Measurements from ENCODE around the gene KRTAP5-8. TPM values are rescaled to one million over a fixed set of nuclear protein-coding genes. Genes with fewer than 3 reads are reported as not detected.

The KRTAP5-8 gene, protein sequence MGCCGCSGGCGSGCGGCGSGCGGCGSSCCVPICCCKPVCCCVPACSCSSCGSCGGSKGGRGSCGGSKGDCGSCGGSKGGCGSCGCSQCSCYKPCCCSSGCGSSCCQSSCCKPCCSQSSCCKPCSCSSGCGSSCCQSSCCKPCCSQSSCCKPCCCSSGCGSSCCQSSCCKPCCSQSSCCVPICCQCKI
- total RNA-seq (2014; rRNA removed) = not detected in 2 replicates
- not detected for polyA plus RNA-seq (2012)

DNA sequence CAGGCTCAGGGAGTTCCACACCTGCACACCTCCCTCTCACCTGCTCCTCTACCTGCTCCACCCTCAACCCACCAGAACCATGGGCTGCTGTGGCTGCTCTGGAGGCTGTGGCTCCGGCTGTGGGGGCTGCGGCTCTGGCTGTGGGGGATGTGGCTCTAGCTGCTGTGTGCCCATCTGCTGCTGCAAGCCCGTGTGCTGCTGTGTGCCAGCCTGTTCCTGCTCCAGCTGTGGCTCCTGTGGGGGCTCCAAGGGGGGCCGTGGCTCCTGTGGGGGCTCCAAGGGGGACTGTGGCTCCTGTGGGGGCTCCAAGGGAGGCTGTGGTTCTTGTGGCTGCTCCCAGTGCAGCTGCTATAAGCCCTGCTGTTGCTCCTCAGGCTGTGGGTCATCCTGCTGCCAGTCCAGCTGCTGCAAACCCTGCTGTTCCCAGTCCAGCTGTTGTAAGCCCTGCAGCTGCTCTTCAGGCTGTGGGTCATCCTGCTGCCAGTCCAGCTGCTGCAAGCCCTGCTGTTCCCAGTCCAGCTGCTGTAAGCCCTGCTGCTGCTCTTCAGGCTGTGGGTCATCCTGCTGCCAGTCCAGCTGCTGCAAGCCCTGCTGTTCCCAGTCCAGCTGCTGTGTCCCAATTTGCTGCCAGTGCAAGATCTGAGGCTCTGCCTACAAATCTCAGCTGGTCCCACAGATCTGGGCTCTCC lies at the start of gene KRTAP5-8:
TSS of gene KRTAP5-8 (plus strand) at position 49 of the 689 bp plus-strand sequence. CDS start at position 80, 31 bp downstream.
- peak; percentile 32 for DNase-seq (ENCODE audit: low read depth)

DNA sequence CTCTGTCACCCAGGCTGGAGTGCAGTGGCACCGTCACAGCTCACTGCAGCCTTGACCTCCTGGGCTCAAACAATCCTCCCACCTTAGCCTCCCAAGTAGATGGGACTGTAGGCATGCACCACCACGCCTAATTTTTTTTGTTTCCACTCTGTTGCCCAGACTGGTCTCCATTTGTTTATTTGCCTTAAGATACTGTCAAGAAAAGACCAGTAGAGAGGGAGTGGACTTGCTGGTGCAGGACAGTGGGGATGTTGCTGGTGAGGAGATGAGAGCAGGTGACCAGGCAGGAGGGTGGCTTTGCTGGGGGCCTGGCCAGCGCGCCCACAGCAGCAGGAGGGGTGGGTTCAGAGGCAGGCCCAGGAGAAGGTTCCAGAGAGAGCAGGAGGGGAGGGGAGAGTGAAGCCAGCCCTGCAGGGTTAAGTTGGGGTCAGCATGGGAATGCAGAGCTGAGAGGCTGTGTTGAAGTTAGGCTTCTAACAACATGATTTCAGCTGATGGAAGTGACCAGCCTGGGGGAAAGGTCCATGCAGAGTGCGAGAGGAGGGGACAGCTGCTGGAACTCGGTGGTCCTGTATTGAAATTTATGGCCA lies 49.0 kb upstream of the KRTAP5-8 start:
- no peak for DNase-seq (ENCODE audit: low read depth)

DNA sequence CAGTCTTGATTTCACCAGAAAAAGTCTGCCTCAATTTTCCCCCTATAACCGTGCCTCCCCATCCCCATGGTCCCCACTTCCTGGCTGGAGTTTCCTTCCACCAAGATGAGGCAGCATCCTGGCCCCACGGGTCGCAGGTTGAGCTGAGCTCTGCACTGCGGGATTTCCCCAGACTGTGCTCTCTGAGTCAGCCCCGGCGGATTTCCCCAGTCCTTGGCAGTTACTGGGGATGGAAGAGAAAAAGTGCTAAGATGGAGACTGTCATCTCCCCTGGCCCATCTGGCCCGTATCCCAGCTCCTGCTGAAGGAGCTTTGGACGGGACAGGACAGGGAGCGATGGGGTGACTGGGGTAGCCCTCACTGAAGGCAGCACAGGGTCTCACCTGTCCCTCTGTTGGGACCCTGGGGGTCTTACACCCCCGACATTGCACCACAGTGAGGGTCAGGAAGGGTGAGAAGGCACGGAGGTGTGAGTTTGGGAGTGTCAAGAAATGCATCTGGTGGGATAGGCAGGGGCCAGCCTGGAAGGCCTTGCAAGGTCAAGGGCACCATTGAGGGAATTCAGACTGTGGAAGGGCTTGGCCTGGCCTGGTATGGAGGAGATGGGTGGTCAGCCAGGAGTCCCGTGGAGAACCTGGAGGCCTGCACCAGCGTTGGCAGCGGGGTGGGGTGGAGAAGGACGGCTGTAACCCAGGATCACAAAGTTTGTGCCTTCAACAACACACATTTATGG lies 48.3 kb upstream of the KRTAP5-8 start:
- no peak for DNase-seq (ENCODE audit: low read depth)

DNA sequence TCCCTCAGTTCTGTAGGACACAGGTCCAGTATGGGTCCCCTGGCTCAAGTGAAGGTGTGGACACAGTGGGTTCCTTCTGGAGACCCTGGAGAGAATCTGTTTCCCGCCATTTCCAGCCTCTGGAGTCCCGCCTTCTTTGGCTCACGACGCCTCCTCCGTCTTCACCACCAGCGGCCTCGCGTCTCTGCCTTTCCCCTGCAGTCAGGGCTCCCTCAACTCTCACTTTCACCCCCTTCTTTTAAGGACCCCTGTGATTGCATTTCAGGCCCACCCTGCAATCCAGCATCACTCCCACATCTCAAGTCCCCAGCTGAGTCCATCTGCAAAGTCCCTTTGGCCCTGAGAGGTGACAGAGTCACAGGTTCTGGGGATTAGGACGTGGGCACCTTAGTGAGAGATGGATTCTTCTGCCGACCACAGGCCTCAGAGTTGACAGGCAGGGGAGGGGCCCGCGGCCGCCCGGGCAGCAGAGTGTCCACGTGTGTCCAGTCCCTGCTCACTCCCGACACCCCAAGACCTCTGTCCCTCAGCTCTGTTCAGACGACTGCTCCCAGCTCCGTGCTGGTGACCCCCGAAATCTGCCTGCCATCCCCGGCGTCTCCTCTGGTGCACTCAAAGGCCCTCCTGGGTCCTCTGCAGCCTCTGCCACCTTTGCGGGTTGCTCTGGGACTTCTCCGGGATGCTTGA lies 47.6 kb upstream of the KRTAP5-8 start:
- DNase-seq (ENCODE audit: low read depth) = no peak

DNA sequence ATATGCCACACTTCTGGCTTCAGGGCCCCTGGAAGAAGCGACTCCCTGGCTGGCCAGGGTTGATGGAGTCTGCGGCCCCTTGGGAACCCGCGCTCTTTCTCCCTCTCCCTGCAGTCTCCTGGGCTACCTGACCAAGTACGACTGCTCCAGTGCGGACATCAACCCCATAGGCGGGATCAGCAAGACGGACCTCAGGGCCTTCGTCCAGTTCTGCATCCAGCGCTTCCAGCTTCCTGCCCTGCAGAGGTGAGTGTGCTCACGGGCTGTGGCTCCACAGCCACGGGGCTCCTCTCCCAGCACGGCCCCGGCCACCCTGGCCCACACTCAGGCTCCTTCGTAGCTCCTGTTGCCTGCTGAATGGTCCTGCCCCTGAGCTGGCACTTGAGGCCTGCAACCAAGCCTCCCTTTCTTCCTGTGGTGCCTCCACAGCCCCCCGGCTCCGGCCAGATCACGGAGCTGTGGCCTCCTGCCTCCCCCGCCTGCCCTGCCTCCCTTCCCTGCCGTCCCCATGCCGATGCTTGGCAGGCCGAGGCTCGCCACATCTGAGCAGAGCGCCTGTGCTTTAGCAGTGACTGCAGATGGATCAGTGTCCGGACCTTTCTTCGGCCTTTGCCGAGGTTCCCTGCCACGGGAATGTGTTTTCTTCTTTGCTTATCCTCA lies 47.0 kb upstream of the KRTAP5-8 start:
- no peak for DNase-seq (ENCODE audit: low read depth)

DNA sequence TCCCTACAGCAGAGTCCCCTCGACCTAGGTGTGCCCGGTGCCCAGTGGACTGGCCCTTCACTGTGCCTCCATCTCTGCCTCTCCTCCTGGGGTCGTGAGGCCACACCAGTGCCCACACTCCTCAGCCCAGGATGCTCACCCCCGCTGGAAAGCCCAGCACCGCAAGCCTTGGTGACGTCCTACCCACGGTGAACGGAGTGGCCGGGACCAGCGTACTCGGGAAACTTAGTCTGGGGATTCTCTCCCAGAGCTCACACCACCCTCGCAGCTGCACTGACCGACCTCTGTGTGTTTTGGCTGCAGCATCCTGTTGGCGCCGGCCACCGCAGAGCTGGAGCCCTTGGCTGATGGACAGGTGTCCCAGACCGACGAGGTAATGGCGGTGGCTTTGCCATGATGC lies 46.3 kb upstream of the KRTAP5-8 start:
- DNase-seq (ENCODE audit: low read depth) = no peak

DNA sequence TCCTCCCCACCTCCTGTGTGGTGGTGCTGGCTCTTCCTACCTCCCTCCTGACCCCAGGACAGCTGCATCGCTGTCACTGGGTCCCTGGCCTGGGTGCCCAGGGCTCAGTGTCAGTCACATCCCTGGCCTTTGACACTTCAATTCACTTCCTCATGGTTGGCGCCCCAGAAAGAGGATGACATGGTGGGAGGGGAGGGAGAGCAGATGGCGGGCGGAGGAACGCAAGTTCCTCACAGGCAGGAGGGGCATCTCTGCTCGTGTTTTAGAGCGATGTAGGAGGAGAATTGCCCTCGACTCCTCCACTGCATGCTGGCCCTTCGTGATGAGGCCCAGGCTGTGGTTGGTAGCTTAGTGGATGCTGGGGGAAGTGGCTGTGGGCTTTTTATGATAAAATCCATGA lies 45.9 kb upstream of the KRTAP5-8 start:
- DNase-seq (ENCODE audit: low read depth) = no peak

DNA sequence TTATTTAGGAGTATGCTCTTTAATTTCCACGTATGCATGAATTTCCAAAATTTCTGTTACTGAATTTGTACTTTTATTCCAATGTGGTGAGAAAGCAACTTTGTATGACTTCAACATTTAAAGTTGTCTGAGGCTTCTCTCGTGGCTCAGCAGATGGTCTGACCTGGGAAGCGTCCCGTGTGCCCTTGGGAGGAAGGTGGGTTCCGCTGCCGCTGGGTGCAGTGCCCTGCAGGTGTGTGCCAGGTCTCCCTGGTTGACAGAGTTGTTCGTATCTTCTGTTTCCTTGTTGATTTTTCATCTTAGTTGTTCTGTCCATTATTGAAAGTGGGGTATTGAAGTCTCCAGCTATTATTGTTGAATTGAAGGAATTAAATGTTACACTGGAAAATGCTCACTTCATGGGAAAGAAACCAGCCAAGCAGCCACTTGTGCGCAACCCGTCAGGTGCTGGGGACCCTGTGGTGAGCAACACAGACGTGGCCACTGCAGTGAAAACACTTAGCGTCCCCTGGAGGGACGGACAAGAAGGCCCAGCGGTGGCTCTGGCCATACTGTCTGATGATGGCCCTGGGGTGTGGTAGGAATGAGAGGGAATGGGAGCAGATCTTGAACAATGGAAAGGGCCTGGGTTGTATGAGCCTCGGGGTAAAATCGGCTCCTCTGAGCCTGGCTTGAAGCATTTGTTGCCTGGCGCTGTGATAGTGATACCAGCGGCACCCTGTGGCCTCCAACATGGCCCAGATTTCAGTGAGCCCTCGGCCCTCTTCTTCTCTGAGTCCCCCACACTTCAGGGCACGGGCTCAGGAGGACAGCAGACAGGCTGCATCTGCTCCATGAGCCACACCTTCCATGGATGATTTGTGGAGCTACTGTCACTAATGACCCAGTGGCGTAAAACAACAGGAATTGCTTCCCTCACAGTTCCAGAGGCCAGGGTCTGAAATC lies 42.3 kb upstream of the KRTAP5-8 start:
- no peak for DNase-seq (ENCODE audit: low read depth)

DNA sequence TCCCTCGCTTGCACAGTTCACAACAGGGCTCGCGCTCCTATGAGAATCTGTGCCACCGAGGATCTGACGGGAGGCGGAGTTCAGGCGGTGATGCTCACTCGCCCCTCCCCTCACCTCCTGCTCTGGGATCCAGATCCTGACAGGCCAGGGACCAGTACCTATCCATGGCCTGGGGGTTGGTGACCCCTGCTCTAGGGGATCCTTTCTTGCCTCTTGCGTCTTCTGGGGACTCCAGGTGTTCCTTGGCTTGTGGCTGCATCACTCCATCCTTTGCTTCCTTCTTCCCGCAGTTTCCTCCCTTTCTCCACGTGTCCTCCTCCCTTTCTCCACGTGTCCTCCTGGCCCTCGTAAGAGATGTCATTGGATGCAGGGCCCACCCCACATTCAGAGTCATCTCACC lies 41.4 kb upstream of the KRTAP5-8 start:
- no peak for DNase-seq (ENCODE audit: low read depth)

DNA sequence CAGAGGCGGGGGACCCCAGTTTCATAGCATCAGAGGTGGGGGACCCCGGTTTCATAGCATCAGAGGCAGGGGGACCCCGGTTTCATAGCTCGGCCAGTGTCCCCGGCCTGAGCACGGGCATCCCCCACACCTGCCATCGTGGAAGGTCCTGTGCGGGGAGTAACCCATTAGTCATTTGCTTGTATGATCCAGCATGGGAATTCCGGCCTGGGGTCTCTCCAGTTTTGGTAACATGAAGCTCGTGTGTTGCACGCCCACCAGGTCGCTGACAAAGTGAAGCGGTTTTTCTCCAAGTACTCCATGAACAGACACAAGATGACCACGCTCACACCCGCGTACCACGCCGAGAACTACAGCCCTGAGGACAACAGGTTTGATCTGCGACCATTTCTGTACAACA lies 39.7 kb upstream of the KRTAP5-8 start:
- DNase-seq (ENCODE audit: low read depth) = no peak

DNA sequence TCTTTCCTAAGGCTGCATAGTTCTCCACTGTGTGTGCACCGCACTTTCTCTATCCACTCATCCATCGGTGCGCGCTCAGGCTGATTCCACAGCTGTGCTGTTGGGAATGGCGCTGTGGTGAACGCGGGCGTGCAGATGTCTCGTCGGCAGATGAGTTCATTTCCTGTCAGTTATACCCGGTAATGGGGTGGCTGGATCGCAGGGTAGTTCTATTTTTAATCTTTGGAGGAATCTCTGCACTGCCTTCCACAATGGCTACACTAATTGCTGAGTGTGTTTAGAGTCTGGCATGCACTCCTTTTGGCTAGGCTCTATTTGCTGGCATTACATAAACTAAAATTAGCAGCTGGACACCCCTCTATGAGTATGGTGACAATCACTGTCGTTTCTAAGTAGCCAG lies 38.7 kb upstream of the KRTAP5-8 start:
- DNase-seq (ENCODE audit: low read depth) = peak; percentile 75

DNA sequence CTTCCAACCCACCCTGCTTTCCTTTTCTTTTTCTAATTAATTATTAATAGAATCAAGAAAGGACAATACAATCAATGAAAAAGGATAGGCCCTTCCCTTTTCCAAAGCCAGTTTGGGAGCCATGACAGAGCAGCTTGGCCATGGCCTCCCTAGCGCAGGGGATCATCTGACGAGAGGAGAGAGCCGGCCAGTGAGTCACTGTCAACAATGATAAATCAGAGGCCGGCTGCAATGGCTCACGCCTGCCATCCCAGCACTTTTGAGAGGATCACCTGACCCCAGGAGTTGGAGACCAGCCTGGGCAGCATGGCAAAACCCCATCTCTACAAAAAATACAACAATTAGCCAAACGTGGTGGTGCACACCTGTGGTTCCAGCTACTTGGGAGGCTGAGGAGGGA lies 38.3 kb upstream of the KRTAP5-8 start:
- peak; percentile 31 for DNase-seq (ENCODE audit: low read depth)

DNA sequence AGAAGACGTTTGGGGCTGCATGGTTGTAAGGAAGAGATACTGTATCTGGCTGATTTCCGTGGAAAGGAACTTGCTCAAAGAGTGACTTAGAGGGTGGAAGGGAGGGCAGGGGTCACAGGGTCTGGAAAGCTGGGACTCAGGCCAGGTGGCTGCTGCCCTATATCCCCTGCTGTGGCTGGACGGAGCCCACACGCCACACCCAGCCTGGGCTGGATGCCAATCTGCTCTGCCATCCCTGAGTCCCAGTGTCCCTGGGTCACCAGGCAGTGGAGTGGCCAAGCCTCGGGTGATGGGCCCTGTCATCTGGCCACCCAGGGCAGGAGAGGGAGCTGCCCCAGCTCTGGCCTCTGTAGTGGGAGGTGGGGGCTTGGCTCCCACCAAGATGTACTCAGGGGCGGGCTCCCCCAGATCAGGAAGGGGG lies 37.2 kb upstream of the KRTAP5-8 start:
- no peak for DNase-seq (ENCODE audit: low read depth)

DNA sequence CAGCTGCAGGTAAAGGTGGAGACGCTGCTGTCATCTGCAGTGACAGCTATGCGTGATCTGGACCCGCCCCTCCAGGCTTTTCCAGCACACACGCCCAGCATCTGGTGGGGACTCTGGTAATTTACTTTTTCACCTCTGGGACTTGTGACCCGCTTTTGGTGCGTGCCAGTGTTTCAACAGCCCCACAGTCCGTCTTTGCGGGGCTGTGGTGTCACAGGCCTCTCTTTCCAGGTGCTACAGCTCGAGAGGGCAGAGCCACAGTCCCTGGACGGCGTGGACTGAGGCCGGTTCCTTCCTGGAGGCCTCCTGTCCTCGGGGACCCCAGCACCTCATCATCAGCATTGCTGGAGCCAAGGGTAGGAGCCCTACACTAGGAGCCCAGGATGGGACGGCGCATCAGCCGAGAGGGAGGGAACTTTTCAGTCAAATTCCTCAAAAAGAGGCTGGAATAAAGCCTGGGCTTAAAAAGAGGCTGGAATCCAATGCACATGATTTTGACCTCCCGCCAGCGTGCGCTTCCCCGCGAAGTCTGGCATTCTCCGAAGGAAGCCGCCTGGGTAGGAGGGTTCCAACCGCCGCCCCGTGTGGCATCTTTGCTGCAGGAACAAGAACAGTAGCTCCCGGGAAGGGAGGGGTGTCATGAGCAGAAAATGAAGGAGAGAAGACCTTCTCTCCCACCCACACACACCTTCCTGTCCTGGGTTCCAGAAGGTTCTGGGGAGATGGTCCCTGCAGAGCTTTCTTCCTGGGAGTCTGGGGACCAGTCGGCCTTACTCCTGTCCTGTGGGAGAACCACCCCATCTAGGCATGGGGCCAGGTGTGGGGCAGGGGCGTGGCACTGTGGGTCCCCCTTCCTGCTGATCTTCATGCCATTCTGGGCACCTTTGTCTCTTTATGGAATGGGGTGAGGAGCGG lies 36.5 kb upstream of the KRTAP5-8 start:
- DNase-seq (ENCODE audit: low read depth) = no peak

DNA sequence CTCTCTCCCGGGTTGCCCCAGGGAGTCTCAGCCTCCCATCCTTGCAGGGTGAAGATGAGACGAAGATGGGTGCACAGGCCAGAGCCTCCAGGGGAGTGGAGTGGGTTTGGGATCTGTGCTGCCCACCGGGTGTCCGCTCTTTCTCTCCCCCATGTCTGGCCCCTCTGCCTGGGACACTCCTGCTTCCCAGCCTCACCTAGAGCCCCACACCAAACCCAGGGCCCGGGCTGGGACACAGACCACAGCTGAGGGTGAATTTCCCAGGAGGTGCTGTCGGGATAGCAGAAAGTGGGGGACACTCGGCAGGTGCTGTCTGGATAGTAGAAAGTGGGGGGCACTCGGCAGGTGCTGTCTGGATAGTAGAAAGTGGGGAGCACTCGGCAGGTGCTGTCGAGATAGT lies 35.8 kb upstream of the KRTAP5-8 start:
- DNase-seq (ENCODE audit: low read depth) = no peak

DNA sequence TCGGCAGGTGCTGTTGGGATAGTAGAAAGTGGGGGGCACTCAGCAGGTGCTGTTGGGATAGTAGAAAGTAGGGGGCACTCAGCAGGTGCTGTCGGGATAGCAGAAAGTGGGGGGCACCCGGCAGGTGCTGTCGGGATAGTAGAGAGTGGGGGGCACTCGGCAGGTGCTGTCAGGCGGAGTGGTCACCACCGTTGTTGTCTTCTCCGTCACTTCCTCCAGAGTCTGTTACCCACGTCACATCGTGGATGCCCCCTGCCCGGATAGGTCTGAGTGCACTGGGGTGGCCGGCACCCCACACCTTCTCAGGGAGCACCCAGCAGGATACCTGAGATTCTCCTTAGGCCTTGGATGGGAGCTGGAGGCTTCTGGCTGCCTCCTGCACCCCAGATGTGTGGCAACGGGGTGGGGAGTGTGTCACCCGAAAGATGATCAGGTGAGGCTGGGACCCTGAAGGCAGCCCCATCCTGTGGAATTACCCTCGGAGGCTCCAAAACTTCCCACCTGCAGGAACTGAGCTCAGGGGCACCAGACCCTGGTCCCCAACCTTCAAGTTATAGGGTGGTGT lies 34.9 kb upstream of the KRTAP5-8 start:
- no peak for DNase-seq (ENCODE audit: low read depth)

DNA sequence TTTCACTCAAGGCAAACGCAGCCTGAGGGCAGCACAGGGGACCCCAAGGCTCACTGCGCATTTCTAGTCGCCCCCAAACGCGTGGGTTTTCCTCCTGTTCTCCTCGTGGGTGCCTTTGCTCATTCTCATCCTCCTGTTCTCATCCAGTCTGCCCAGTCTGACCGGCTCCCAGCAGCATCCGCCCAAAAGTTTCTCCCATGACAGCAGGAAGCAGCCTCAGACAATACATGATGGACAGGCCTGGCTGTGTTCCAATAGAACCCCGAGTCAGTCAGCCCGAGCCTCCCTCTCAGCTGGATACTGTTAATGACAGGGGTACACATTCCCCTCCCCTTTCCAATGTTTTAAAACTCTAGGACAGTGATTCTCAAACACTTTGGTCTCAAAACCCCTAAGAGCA lies 33.3 kb upstream of the KRTAP5-8 start:
- DNase-seq (ENCODE audit: low read depth) = no peak

DNA sequence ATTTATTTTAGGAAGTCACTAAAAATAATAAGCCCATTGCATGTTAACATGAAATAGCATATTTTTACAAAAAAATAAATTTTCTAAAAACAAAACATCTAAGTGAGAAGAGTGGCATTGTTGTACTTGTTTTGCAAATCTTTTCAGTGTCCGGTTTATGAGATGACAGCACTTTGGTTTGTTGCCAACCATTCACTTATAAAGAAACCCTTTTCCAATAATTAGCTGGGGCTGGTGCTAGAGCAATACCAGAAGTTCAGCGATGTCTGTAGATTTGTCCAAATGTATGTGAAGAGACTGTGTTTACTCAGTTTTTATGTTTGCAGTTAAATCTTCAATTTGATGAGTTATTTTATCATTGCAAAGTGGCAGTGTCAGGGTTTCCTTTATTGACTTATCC lies 32.8 kb upstream of the KRTAP5-8 start:
- no peak for DNase-seq (ENCODE audit: low read depth)

DNA sequence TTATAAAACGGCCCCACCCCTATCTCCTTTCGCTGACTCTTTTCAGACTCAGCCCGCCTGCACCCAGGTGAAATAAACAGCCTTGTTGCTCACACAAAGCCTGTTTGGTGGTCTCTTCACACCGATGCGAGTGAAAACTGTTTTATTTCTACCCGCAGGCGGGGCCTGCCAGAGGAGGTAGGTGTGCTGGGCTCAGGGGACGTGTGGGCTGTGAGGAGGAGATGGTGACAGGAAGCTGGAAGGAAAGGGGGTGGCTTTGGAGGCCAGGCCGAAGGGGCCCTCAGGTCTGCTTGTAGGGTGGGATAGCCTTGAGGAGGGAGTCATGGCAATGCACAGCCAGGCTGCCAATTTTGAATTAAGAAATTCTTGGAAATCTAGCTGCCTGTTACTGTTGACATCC lies 32.0 kb upstream of the KRTAP5-8 start:
- no peak for DNase-seq (ENCODE audit: low read depth)

Measured in LHCN-M2 (cell line).